GM18505 (cell line): ENCODE data around the gene FAH.
"Not testable (repeated sequence)": the region's sequence is repeated elsewhere in the genome, so short reads cannot be mapped to it uniquely, and the experiment has no call there.

Source experiments
- ATAC-seq: cut with Tn5 transposase; IDR thresholded peaks from one replicate; pipeline ENCODE4 v1.9.1; 2021; ENCODE audit not compliant: unreplicated experiment
- POLR2A ChIP-seq: IDR thresholded peaks from 4 replicates; pipeline ENCODE4 v1.6.1; 2011; ENCODE audit warnings: borderline replicate concordance; ENCODE audit not compliant: insufficient read depth, insufficient read length; ENCODE audit errors: extremely low read depth

Gene FAH

DNA sequence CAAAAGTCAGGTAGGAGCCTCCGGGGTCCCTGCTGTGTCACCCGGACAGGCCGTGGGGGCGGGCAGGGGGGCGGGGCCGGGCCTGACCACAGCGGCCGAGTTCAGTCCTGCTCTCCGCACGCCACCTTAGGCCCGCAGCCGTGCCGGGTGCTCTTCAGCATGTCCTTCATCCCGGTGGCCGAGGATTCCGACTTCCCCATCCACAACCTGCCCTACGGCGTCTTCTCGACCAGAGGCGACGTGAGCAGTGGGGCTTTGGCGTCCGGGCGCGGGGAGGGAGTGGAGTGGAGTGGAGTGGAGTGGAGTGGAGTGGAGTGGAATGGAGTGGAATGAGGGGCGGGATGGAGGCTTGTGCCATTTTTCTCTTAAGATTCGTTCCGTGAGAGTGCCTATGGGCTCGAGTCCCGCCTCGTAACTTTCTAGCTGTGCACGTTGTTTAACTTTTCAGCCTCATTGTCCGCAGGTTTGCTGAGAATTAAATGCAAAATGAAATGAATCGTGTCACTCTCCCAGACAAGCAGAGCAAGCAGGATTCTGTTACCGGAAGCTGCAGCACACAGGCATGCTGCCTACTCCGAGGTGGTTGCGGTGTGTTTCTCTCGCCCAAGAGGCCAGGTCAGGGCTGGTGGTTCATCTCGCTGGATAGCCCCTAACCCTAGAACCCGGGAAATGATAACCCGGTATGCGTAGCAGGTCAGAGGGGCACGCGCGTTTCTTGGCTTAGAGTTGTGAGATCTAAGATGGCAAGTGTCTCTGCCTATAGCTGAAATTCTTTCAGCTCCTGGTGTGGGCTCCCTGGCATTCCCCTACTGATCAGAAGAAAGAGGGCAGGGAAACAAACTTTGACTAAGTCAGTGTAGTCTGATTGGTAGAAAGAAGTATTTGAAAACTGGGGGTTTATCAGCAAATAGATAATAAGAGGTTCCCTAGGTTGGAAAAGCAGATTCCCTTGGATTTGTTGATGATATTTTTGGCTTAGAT lies at the start of gene FAH:
Gene FAH (plus strand): TSS at position 104 of the 981 bp plus-strand sequence. CDS start 56 bp downstream, at position 160.
- peak; percentile 29 for ATAC-seq
- TF ChIP-seq POLR2A: peak; percentile 43

- no peak for TF ChIP-seq POLR2A
- ATAC-seq: no peak
Measured at GRCh38 chr15:80105193-80105592, 47.6 kb upstream of the FAH start.

DNA sequence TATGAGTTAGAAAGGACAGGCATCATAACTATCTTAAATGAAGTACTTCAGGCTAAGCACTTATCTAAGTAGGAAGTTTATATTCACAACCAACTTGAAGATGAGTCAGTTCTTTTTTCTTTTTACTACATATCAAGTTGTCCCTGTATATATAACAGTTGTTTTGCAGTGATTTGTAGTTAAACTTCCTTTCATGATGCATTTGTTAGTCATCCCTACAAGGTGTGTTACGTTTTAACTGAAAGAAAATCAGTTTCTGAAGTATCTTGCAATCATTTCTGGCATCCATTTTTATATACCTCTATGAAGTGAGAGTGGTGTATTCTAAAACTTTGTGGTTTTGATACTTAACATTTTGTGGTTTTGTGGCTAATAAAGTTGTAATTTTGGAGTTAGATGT lies 47.2 kb upstream of the FAH start:
- ATAC-seq: no peak
- no peak for TF ChIP-seq POLR2A

GRCh38 chr15:80106051-80106450 lies 46.7 kb upstream of the FAH start:
- no peak for TF ChIP-seq POLR2A
- no peak for ATAC-seq

DNA sequence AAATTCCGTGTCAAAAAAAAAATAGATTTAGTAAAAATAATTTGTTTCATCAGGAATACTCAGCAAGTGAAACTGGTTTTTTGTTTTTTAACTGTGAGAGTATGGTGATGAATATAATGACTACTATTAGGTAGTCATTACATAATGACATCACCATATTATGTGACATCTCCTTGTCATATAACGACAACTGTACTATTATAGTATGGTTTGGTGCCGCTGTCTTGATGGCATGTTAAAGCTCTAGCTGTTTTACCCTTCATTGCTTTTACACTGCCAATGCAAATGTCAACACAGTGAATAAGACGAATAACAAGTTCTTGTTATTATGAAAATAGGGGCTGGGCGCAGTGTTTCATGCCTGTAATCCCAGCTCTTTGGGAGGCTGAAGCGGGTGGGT lies 45.6 kb upstream of the FAH start:
- no peak for ATAC-seq
- TF ChIP-seq POLR2A: no peak

- no peak for TF ChIP-seq POLR2A
- no peak for ATAC-seq
Measured at GRCh38 chr15:80107774-80108173, 45.0 kb upstream of the FAH start.

- no peak for TF ChIP-seq POLR2A
Measured at GRCh38 chr15:80109388-80109787, 43.4 kb upstream of the FAH start.

DNA sequence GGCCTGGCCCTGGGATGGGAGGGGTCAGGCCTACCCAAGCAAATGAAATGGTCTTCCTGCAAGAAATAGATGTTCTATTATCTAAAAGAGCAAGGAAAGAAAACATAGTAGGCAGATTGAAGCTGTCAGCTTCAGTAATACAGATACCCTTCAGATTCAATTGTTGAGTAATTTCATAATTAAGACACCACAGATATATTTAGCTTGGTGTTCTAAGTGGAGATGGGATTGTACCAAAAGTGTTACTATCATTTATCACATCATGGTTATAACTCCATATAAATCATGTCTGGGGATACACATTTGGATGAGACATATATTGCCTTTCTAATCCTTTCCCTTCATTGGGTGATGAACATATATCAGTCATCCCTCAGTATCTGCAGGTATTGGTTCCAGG lies 41.9 kb upstream of the FAH start:
- TF ChIP-seq POLR2A: no peak
- no peak for ATAC-seq

More at GRCh38 chr15:80109388-80109787, 43.4 kb upstream of the FAH start:
- ATAC-seq: no peak

GRCh38 chr15:80114114-80114513 lies 38.7 kb upstream of the FAH start:
- no peak for ATAC-seq
- TF ChIP-seq POLR2A: no peak

GRCh38 chr15:80115021-80115420 lies 37.8 kb upstream of the FAH start:
- no peak for TF ChIP-seq POLR2A
- no peak for ATAC-seq

DNA sequence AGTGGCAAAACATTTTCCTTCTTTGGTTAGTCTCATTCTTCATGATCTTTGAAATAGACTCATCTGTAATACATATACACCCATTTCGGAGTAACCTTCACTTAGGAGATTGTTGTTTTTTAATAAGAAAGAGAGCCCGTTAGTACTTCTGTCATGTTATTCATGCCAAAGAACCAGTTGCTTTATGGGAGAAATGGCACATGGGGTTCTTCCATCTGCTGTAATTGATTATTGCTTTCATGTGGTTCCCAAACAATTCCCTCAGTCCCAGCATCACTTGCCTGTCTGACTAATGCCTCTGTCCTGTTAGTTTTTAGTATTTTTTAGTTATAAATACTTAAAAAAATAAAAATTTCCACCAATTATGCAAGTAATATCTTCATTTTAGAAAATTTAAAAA lies 33.8 kb upstream of the FAH start:
- no peak for ATAC-seq
- no peak for TF ChIP-seq POLR2A

GRCh38 chr15:80120636-80121035 lies 32.2 kb upstream of the FAH start:
- no peak for ATAC-seq

DNA sequence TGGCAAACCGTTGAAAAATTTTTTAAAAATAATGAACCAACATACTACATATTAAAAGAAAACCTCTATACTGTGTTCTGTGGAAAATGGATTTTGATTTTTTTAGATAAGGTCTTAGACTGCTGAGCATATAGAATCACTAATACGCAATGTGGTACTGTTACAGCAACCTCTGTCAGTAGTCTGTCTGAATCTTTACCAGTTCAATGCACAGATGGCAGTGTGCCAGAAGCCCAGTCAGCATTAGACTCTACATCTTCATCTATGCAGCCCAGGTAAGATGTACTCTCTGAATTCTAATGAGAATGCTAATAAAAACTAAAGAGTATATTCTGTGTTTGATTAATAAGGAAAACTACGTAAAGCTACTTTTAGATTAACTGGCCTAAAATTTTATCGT lies 31.3 kb upstream of the FAH start:
- TF ChIP-seq POLR2A: no peak
- no peak for ATAC-seq

More at GRCh38 chr15:80120636-80121035, 32.2 kb upstream of the FAH start:
- no peak for TF ChIP-seq POLR2A

DNA sequence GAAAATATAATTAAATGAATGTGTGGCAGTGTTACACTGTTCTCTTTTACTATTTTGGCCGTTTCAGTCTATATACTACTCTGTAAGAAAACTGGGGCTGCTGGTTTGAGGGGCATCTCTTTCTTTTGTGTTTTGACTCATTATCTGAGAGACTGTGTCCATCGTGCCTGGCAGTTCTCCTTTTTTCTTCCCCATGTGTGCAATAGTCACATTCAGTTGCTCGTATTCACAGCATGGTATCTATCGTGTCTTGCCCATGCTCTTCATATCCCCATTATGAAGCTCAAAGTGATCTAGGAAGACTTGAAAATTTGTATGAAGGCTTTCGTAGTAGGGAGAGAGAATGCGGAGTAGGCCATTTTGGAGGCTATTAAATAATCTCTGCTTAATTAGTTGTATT lies 29.8 kb upstream of the FAH start:
- TF ChIP-seq POLR2A: no peak
- no peak for ATAC-seq

DNA sequence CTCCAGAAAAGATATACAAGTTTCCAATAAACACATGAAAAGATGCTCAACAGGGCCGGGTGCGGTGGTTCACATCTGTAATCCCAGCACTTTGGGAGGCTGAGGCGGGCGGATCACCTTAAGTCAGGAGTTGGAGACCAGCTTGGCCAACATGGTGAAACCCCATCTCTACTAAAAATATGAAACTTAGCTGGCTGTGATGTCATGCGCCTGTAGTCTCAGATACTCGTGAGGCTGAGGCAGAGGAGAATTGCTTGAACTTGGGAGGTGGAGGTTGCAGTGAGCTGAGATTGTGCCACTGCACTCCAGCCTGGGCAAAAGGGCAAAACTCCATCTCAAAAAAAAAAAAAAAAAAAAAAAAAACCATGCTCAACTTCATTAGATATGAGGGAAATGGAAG lies 25.5 kb upstream of the FAH start:
- not testable (repeated sequence) for ATAC-seq
